ENCODE data around the gene STUM.

Gene STUM

DNA sequence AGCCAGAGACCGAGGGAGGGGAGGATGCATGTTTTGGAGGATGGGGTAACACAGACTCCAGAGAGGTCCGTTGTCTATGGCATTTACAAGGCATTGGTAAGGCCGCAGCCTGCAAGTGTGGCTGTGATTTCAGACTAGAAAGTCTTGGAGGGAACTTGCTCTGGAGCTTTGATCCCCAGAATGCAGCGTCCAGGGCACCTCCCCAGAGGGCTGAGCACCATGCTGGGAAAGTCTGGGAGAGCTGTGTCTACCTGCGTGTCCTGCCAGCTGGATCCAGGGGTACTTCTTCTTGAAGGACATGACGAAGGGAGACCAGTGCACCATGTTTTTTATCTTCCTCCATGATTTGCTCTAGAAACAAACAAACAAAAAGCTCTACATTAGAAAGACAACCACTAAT lies 99.9 kb downstream of the STUM start:
- no peak overlapping the region for H3K4me3 ChIP-seq (ENCODE audit: low read depth, low read length)
- TF ChIP-seq, protein P1, sequence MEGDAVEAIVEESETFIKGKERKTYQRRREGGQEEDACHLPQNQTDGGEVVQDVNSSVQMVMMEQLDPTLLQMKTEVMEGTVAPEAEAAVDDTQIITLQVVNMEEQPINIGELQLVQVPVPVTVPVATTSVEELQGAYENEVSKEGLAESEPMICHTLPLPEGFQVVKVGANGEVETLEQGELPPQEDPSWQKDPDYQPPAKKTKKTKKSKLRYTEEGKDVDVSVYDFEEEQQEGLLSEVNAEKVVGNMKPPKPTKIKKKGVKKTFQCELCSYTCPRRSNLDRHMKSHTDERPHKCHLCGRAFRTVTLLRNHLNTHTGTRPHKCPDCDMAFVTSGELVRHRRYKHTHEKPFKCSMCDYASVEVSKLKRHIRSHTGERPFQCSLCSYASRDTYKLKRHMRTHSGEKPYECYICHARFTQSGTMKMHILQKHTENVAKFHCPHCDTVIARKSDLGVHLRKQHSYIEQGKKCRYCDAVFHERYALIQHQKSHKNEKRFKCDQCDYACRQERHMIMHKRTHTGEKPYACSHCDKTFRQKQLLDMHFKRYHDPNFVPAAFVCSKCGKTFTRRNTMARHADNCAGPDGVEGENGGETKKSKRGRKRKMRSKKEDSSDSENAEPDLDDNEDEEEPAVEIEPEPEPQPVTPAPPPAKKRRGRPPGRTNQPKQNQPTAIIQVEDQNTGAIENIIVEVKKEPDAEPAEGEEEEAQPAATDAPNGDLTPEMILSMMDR (conservative IDR thresholded peaks at IDR 0.05; ENCODE audit: low read depth, low read length) = no peak

DNA sequence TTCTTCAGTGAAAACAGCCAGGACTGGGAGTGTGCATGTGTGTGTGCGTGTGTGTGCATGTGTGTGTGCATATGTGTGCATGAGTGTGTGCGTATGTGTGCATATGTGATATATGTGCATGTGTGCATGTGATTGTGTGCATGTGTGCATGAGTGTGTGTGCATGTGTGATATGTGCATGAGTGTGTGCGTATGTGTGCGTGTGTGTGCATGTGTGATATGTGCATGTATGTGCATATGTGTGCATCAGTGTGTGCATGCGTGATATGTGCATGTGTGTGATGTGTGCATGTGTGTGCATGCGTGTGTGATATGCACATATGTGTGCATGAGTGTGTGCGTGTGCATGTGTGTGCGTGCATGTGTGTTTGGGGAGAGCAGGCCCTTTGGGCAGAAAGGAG lies 100.7 kb downstream of the STUM start:
- DNase-seq (ENCODE audit: low read depth) = no peak
- TF ChIP-seq, protein P1 (conservative IDR thresholded peaks at IDR 0.05; ENCODE audit: low read depth, low read length) = no peak
- H3K4me3 ChIP-seq (ENCODE audit: low read depth, low read length) = no peak overlapping the region

More for the DNA sequence above, 99.9 kb downstream of the STUM start:
- DNase-seq (ENCODE audit: low read depth) = no peak

DNA sequence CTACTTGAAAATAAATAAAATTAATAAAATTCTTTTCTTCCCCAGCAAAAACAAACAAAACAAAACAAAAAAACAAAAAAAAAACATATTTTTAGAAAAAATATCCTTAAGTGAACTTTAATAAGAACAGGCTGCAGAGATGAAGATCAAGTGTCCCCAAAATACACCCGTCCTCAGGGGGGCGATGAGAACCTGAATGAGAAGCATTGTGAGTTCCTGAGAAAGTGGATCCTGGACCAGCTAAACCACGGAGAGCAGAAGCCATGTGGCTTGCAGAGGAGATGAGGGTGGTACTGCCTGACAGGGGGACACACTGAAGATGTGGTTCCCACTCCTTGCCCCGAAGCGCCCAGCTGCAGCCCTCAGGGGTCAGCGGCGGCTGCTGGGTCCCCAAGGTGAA lies 101.2 kb downstream of the STUM start:
- DNase-seq (ENCODE audit: low read depth) = peak; percentile 68
- TF ChIP-seq, protein P1 (conservative IDR thresholded peaks at IDR 0.05; ENCODE audit: low read depth, low read length) = peak; percentile 55
- H3K4me3 ChIP-seq (ENCODE audit: low read depth, low read length) = no peak overlapping the region

DNA sequence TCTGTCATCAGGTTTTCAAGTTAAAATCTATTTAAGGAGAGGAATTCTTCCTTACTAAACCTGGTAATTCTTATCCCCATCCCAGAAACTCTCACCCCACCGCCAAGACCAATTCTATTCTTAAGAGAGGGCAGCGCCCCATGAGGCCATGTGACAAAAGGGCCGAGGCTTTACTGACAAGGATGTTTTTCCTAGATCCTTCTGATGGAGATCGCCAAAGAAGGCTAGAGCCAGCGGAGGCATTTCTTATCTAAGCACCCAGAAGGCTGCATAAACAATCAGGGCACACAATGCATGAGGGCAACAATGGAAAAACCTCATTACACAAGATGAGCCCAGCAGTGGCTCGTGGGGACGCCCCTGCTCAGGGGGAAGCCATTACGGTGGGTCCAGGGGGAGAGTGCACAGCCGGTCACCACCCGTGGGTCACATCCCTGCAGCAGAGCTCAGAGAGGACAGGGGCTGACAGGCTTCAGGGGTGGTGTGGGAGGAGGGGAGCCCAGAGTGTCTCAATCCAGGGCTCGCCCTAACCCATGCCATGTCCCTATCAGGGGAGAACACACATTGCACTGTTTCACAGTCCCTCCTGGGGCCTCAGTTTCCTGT lies 101.8 kb downstream of the STUM start:
- DNase-seq (ENCODE audit: low read depth) = no peak
- TF ChIP-seq, protein P1 (conservative IDR thresholded peaks at IDR 0.05; ENCODE audit: low read depth, low read length) = no peak
- no peak overlapping the region for H3K4me3 ChIP-seq (ENCODE audit: low read depth, low read length)

DNA sequence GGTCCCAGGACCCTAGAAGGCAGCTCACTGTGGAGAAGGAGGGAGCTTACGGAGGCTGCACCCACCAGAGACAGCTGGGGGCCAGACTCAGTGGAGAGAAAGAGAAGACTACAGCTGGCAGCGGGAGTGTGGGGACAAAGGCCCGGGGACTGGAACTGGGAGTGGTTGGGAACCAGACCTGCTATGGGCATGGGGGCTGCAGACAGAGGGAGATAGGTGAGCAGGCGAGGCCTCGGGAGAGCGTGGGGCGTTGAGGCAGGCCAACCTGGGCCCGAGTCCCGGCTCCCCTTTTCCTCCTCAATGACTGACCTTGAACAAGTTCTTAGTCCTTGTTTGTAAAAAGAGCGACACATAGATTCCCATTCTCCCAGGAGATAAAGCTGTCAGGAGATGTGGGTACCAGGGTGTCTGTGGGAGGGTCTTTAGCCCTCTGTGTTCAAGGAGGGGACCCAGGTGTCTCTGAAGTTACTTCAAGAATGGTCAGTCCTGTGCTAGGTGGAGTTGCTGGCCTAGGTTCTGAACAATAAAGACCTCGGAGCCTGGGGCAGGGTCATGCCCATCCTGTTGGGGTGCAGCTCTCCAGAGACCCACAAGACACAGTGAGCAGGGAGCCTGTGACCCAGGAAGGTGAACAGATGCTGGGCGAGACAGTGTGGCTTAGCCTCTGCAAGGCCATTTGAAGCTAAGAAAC lies 102.6 kb downstream of the STUM start:
- TF ChIP-seq, protein P1 (conservative IDR thresholded peaks at IDR 0.05; ENCODE audit: low read depth, low read length) = no peak
- no peak overlapping the region for H3K4me3 ChIP-seq (ENCODE audit: low read depth, low read length)
- no peak for DNase-seq (ENCODE audit: low read depth)

DNA sequence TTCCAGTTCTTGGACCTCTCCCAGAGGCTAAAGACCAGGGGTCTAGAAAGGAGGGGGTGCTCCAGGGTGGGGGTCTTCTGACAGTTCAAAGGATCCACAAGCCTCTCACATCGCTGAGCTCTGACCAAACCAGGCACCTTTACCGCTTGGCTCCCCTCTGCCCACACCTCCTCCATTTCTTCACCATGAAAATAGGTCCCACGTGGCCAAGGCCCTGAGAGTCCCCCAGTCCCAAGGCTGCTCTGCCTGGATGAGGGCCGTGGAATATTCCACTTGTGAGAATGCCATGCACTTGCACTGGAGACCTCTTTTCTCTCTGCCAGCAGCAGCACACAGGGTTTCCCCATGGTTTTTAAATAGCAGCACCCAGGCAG lies 103.2 kb downstream of the STUM start:
- DNase-seq (ENCODE audit: low read depth) = no peak
- no peak overlapping the region for H3K4me3 ChIP-seq (ENCODE audit: low read depth, low read length)
- TF ChIP-seq, protein P1 (conservative IDR thresholded peaks at IDR 0.05; ENCODE audit: low read depth, low read length) = no peak

DNA sequence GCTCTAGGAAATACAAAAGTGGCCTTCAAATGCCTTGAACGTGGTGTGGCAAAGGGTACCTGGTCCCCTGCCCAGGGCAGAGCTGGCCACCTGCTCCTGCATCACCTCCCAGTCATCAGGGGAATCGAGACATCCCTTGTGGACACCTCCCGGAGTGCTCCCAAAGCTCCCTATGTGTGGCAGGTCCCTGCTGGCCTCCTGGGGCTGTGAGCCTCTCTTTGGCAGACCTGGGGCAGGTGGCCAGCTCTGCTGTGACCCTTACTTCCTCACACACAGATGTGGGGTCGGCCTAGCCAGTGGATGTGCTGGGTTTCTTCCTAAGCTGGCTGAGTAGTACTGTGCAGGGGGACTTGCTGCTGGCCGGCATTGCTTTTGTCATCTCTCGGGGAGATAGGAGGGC lies 104.0 kb downstream of the STUM start:
- no peak for DNase-seq (ENCODE audit: low read depth)
- H3K4me3 ChIP-seq (ENCODE audit: low read depth, low read length) = no peak overlapping the region
- TF ChIP-seq, protein P1 (conservative IDR thresholded peaks at IDR 0.05; ENCODE audit: low read depth, low read length) = no peak

Measured in choroid plexus epithelial cell (primary cell).